Stimulated activated CD8-positive, alpha-beta memory T cell treated with anti-CD3 and anti-CD28 coated beads, Interleukin-2, amount 100 ng/mL, for 1 hour (primary cell): ENCODE results near the gene MAST2.
"Not testable (repeated sequence)": the region's sequence is repeated elsewhere in the genome, so short reads cannot be mapped to it uniquely, and the experiment has no call there.

ENCODE experiments used
- DNase-seq, 2 donors: peaks; one replicate each; pipeline ENCODE4 v3.0.0-alpha.2; 2020; ENCODE audit warnings: low read depth in 2 of 2

Gene MAST2

GRCh38 chr1:45803299-45803780, at the start of gene MAST2:
TSS of gene MAST2 (plus strand) at chr1:45803612. CDS start at chr1:45803896, 284 bp downstream.
- peak; percentile 70 for DNase-seq

- no peak for DNase-seq
Measured at GRCh38 chr1:45755697-45756096, 47.7 kb upstream of the MAST2 start.

DNA sequence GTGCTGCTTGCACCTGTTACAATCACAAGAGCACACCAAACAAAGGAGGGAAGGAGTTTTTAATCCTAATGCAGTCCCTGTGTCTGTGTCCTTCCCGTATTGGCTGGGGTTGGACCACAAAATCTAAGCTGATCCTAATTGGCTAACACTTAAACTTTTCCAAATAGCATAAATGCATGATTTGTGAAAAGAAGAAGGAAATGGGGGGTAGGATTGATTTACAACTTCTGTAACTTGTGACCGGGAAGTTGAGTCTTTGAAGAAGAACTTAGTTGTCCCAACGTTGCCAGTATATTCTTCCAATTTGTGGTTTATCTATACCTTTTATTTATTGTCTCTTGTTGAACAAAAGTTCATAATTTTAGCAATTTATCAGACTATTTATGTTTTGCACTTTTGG, 41.1 kb upstream of the MAST2 start:
- DNase-seq, result no peak

- DNase-seq, result no peak
Measured at GRCh38 chr1:45765999-45766792, 37.2 kb upstream of the MAST2 start.

DNA sequence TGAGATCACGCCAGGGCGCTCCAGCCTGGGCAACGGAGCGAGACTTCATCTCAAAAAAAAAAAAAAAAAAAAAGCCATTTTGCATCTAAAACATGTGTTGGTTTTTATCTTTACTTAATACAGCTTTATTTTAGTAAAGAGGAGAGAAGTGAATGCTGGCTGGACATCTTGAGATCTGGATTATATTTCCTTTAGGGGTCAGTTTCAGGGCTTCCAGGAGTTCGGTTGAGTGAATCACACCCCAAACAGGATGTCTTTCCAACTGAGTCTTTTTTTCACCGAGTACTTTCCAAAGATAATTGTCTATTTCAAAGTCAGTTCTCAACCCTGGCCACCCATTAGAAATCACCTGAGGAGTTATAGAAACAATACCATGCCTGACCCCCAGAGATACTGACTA, 36.4 kb upstream of the MAST2 start:
- DNase-seq, result no peak

DNA sequence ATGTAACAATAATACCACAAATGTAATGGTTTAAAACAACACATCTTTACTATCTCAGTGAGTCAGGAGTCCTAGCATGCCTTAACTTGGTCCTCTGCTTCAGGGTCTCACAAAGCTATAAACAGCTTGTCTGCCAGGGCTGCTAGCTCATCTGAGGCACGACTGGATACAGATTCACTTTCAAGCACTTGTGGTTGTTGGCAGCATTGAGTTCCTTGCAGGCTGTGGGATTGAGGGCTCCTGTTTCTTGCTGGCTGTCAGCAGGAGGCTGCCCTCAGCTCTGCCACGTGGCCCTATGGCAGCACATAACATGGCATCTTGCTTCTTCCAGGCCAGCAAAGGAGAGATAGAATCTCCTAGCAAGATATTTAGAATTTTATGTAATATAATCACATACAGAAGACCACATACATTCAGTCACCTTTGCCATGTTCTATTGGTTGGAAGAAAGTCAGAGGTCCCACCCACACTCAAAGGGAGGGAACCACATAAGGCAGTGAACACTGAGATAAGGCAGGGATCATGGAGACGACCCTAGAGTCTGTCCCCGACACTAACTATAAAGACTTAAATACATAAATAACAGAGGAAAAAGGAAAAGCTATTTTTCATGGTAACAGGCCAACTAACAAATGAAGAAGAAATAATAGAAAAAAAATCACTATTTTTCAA, 34.0 kb upstream of the MAST2 start:
- no peak for DNase-seq

GRCh38 chr1:45772971-45773370, 30.4 kb upstream of the MAST2 start:
- DNase-seq, result no peak

- no peak for DNase-seq
Measured at GRCh38 chr1:45775794-45776193, 27.6 kb upstream of the MAST2 start.

DNA sequence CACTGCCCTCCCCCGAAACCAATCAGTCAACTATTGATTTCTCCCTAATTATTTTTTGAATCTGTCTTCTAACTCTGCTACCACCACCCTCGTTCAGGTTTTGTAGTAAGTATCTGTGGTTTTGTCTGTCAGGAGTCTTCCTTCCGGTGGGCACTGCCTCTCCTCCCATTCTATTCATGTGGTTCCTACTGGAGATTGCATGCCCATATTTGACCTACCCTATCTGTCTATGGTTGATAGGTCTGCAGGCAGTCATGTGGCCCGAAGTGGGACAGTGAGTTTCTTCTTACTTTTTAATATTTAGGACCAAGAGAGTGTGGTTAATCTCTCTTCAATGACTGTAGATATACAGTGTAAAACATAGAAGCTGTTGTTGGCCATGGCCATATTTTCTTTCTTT, 17.8 kb upstream of the MAST2 start:
- no peak for DNase-seq

DNA sequence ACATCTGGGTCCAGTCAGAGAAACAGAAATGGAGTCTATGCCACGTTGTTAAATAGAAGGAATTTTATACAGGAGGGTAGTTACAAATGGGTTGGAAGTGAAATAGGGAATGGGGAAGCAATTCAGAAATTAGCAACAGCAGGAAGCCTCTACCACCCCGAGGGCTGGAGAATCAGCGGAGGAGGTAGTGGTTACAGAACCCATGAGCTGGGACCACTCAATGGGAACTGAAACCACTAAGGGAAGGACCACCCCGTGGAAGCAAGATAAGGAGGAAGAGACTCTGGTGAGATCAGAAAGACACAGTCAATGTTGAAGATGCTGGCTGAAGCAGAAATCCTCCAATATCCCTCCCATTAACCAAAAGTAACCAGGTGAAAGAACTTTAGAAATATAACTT, 15.5 kb upstream of the MAST2 start:
- DNase-seq, result no peak

GRCh38 chr1:45789601-45790000, 13.8 kb upstream of the MAST2 start:
- no peak for DNase-seq

- no peak for DNase-seq
Measured at GRCh38 chr1:45792744-45793143, 10.7 kb upstream of the MAST2 start.

DNA sequence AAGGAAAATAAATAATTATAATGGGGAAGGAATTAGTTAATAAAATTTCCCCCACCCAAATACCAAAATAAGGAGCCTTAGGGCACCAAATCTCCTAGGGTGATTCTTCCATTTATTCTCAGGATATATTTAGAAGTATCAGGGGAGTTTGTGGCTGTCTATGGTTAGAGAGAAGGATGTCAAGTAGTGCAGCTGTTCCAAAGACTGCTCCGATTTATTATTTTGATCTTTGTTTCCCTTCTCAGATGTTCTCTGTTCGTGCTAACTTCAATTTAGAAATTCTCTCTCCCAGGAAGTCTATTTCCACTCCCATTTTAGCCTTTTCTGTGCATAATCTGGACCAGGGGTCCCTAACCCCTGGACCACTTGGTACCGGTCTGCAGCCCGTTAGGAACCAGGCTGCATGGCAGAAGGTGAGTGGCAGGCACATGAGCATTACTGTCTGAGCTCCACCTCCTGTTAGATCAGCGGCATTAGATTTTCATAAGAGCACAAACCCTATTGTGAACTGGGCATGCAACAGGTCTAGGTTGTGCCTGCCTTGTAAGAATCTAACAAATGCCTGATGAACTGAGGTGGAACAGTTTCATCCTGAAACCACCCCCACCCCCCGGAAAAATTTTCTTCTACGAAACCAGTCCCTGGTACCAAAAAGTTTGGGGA, 9.3 kb upstream of the MAST2 start:
- no peak for DNase-seq

GRCh38 chr1:45796381-45796780, 7.0 kb upstream of the MAST2 start:
- DNase-seq, result no peak

DNA sequence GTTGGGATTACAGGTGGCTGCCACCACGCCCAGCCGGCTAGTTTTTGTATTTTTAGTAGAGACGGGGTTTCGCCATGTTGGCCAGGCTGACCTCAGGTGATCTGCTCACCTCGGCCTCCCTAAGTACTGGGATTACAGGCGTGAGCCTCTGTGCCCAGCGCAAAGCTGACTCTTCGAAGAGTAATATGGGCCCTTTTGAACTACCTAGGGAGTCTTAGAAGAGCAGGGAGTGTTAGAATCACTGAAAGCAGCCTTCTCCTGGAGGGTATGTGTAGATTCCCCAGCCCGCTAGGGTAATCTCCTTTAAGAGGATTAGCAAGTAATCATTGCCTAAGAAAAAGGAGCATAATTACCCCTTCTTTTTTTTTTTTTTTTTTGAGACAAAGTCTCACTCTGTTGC, 6.5 kb upstream of the MAST2 start:
- no peak for DNase-seq

GRCh38 chr1:45800899-45801298, 2.5 kb upstream of the MAST2 start:
- no peak for DNase-seq

GRCh38 chr1:45802343-45803298, 791 bp upstream of the MAST2 start:
- DNase-seq, result no peak

GRCh38 chr1:45803781-45804668, 613 bp downstream of the MAST2 start:
- DNase-seq, result not testable (repeated sequence)

DNA sequence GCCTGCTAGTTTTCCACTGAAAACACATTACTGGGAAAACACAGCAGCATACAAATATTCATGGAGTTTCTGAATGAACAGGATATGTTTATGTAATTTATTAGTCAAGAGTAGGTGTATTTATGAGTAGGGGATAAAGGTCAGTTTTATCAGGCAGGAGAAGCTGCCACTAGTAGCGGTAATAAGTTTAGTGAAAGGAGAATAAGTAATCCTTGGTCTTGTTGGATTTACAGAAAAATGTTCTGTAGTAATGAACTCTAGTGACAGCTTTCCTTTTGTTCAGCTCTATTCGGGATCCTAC, 1.2 kb downstream of the MAST2 start:
- no peak for DNase-seq

GRCh38 chr1:45806129-45806528, 2.7 kb downstream of the MAST2 start:
- DNase-seq, result no peak

GRCh38 chr1:45809761-45810160, 6.3 kb downstream of the MAST2 start:
- no peak for DNase-seq
